WTC11 (cell line): ENCODE measurements around the gene RIC3.
A peak's percentile ranks its signal among the peaks of the same experiment; 100 is the strongest.

Experiments
- ATF1 ChIP-seq: sonication (generic); formaldehyde crosslinking; IDR thresholded peaks from 2 replicates; pipeline ENCODE4 v1.8.1; 2023; ENCODE audit warnings: mild to moderate bottlenecking, moderate library complexity, missing genetic modification reagents
- KAT7 ChIP-seq: sonication (generic); formaldehyde crosslinking; IDR thresholded peaks from 2 replicates; pipeline ENCODE4 v1.8.1; 2023; ENCODE audit warnings: missing genetic modification reagents, mild to moderate bottlenecking, borderline replicate concordance
- PRRX2 ChIP-seq: fragments of 250-450 bp; sonication (Bioruptor Pico); IDR thresholded peaks from 2 replicates; pipeline ENCODE4 v1.8.0; 2021; ENCODE audit warnings: mild to moderate bottlenecking
- TCF7 ChIP-seq: sonication (generic); formaldehyde crosslinking; IDR thresholded peaks from 2 replicates; pipeline ENCODE4 v1.8.0; 2022; ENCODE audit warnings: mild to moderate bottlenecking, low read depth, missing genetic modification reagents, moderate library complexity
- TF ChIP-seq, protein P1 (sequence below): fragments of 200-600 bp; IDR thresholded peaks from 2 replicates; pipeline ENCODE4 v1.8.0; 2022; ENCODE audit warnings: antibody characterized with exemption
- TF ChIP-seq, protein P2 (sequence below): sonication (generic); formaldehyde crosslinking; IDR thresholded peaks from 2 replicates; pipeline ENCODE4 v1.8.0; 2022; ENCODE audit warnings: mild to moderate bottlenecking, missing genetic modification reagents

DNA sequence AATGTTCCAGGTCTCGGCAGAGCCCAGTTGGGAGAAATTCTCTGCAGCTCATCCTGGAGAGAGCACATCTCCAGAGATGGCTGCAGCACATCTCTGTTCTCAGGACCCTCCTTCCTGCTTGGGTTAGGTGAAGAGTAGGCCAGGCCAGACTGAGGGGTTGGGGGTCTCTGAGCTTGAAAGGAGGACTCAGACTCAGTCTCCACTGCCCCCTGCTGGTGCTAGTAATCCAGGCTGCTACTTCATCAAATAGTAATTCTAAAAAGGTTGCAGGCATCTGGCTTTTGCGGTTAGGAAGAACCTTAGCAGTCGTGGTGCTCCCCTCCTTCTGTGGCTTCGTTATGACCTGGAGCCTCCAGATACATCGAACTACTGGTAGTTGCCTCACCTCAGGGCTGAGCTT lies 78.1 kb downstream of the RIC3 start:
- TF ChIP-seq, protein P1, sequence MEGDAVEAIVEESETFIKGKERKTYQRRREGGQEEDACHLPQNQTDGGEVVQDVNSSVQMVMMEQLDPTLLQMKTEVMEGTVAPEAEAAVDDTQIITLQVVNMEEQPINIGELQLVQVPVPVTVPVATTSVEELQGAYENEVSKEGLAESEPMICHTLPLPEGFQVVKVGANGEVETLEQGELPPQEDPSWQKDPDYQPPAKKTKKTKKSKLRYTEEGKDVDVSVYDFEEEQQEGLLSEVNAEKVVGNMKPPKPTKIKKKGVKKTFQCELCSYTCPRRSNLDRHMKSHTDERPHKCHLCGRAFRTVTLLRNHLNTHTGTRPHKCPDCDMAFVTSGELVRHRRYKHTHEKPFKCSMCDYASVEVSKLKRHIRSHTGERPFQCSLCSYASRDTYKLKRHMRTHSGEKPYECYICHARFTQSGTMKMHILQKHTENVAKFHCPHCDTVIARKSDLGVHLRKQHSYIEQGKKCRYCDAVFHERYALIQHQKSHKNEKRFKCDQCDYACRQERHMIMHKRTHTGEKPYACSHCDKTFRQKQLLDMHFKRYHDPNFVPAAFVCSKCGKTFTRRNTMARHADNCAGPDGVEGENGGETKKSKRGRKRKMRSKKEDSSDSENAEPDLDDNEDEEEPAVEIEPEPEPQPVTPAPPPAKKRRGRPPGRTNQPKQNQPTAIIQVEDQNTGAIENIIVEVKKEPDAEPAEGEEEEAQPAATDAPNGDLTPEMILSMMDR, result peak; percentile 76
- TF ChIP-seq, protein P2, sequence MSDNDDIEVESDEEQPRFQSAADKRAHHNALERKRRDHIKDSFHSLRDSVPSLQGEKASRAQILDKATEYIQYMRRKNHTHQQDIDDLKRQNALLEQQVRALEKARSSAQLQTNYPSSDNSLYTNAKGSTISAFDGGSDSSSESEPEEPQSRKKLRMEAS (CRISPR knock-in tag), result no peak
- TF ChIP-seq KAT7 (CRISPR knock-in tag) (no peak), TCF7 (CRISPR knock-in tag) (no peak), ATF1 (CRISPR knock-in tag) (no peak), PRRX2 (CRISPR knock-in tag) (no peak)
